Measurements from ENCODE around the gene ADRA2B.
"Not testable (repeated sequence)": the region's sequence is repeated elsewhere in the genome, so short reads cannot be mapped to it uniquely, and the experiment has no call there.

Gene ADRA2B

GRCh38 chr2:96150007-96150640 is 33.8 kb upstream of the ADRA2B start:
- DNase-seq: no peak

- peak; percentile 87 to 91 (median 90) for DNase-seq
These were observed 32.2 kb upstream of the ADRA2B start for GRCh38 chr2:96148410-96149217.

GRCh38 chr2:96147593-96148201 is 31.3 kb upstream of the ADRA2B start:
- DNase-seq: no peak

- DNase-seq: no peak
These were observed 30.7 kb upstream of the ADRA2B start for GRCh38 chr2:96146881-96147592.

- peak; percentile 72 to 82 (median 76) for DNase-seq
These were observed 29.9 kb upstream of the ADRA2B start for GRCh38 chr2:96146153-96146880.

GRCh38 chr2:96145848-96146152 is 29.4 kb upstream of the ADRA2B start:
- DNase-seq: no peak

- peak; percentile 73 to 89 (median 84) for DNase-seq
These were observed 28.9 kb upstream of the ADRA2B start, which contains the start of gene DUSP2 for GRCh38 chr2:96145036-96145847. Gene DUSP2 (minus strand): TSS chr2:96145440. CDS start chr2:96145354, 86 bp downstream.

GRCh38 chr2:96144481-96145035 is 28.2 kb upstream of the ADRA2B start:
- DNase-seq: peak in 3 of 4 experiments; percentile 30 to 45 (median 31)

- DNase-seq: peak in 3 of 4 experiments; percentile 29 to 40 (median 34)
These were observed 27.6 kb upstream of the ADRA2B start for GRCh38 chr2:96143848-96144480.

- no peak for DNase-seq
These were observed 27.0 kb upstream of the ADRA2B start for GRCh38 chr2:96143231-96143847.

- DNase-seq: peak; percentile 35 to 65 (median 50)
These were observed 26.1 kb upstream of the ADRA2B start for GRCh38 chr2:96142217-96143113.

- not testable (repeated sequence) for DNase-seq
These were observed 25.2 kb upstream of the ADRA2B start for GRCh38 chr2:96141624-96141967.

GRCh38 chr2:96140941-96141623 is 24.7 kb upstream of the ADRA2B start:
- DNase-seq: no peak

GRCh38 chr2:96139181-96139758 is 22.9 kb upstream of the ADRA2B start:
- no peak for DNase-seq

GRCh38 chr2:96138179-96139145 is 22.1 kb upstream of the ADRA2B start, which contains the start of gene ASTL:
Gene ASTL (minus strand): TSS chr2:96138502. CDS start chr2:96138436, 66 bp downstream.
- DNase-seq: peak; percentile 26 to 49 (median 44)

GRCh38 chr2:96137321-96138178 is 21.2 kb upstream of the ADRA2B start:
- no peak for DNase-seq
